ENCODE data around the gene PLA2G4D.

Gene PLA2G4D

GRCh38 chr15:42071717-42072116 lies 22.6 kb downstream of the PLA2G4D start:
- DNase-seq (ENCODE audit: low spot score) = no peak

- no peak for DNase-seq (ENCODE audit: low spot score)
Measured at GRCh38 chr15:42070976-42071350, 23.4 kb downstream of the PLA2G4D start.

- no peak for DNase-seq (ENCODE audit: low spot score)
Measured at GRCh38 chr15:42070279-42070975, 23.9 kb downstream of the PLA2G4D start.

GRCh38 chr15:42069496-42070278 lies 24.7 kb downstream of the PLA2G4D start:
- DNase-seq (ENCODE audit: low spot score) = no peak

GRCh38 chr15:42069025-42069424 lies 25.3 kb downstream of the PLA2G4D start:
- DNase-seq (ENCODE audit: low spot score) = no peak

GRCh38 chr15:42068601-42069000 lies 25.8 kb downstream of the PLA2G4D start:
- DNase-seq (ENCODE audit: low spot score) = no peak

GRCh38 chr15:42066764-42067415 lies 27.5 kb downstream of the PLA2G4D start:
- DNase-seq (ENCODE audit: low spot score) = no peak

GRCh38 chr15:42065468-42065867 lies 28.9 kb downstream of the PLA2G4D start:
- no peak for DNase-seq (ENCODE audit: low spot score)

GRCh38 chr15:42065033-42065432 lies 29.3 kb downstream of the PLA2G4D start:
- DNase-seq (ENCODE audit: low spot score) = no peak

- DNase-seq (ENCODE audit: low spot score) = no peak
Measured at GRCh38 chr15:42064271-42064670, 30.1 kb downstream of the PLA2G4D start.

- no peak for DNase-seq (ENCODE audit: low spot score)
Measured at GRCh38 chr15:42063122-42063848, 31.1 kb downstream of the PLA2G4D start.

- DNase-seq (ENCODE audit: low spot score) = no peak
Measured at GRCh38 chr15:42062284-42062806, 32.0 kb downstream of the PLA2G4D start.

GRCh38 chr15:42060797-42061196 lies 33.6 kb downstream of the PLA2G4D start:
- DNase-seq (ENCODE audit: low spot score) = no peak

- DNase-seq (ENCODE audit: low spot score) = no peak
Measured at GRCh38 chr15:42060477-42060763, 33.9 kb downstream of the PLA2G4D start.

- peak; percentile 73 for DNase-seq (ENCODE audit: low spot score)
Measured at GRCh38 chr15:42059661-42060476, 34.5 kb downstream of the PLA2G4D start.

- no peak for DNase-seq (ENCODE audit: low spot score)
Measured at GRCh38 chr15:42058791-42059190, 35.6 kb downstream of the PLA2G4D start.

- peak; percentile 51 for DNase-seq (ENCODE audit: low spot score)
Measured at GRCh38 chr15:42057799-42058646, 36.3 kb downstream of the PLA2G4D start.

GRCh38 chr15:42056934-42057798 lies 37.2 kb downstream of the PLA2G4D start:
- peak; percentile 98 for DNase-seq (ENCODE audit: low spot score)

GRCh38 chr15:42053914-42054313 lies 40.4 kb downstream of the PLA2G4D start:
- DNase-seq (ENCODE audit: low spot score) = no peak

- no peak for DNase-seq (ENCODE audit: low spot score)
Measured at GRCh38 chr15:42053010-42053409, 41.4 kb downstream of the PLA2G4D start.

Measured in LoVo (cell line).